Activated CD8-positive, alpha-beta T cell treated with anti-CD3 and anti-CD28 coated beads for 36 hours (primary cell): ENCODE measurements around the gene CMSS1. TPM values are rescaled to one million over a fixed set of nuclear protein-coding genes. Genes with fewer than 3 reads are reported as not detected.

Experiments used
- ATAC-seq: fragments of 200-7000 bp; cut with Tn5 transposase; one replicate; pipeline ENCODE4 v1.10.0; 2021; ENCODE audit warnings: mild to moderate bottlenecking, moderate library complexity
- CTCF ChIA-PET: fragments of 350-600 bp; sonication (Branson Sonifier 250); formaldehyde crosslinking; loops from one replicate; lab custom pipeline; 2021; ENCODE audit warnings: antibody characterized with exemption; lab: Charles Lee
- POLR2A ChIA-PET: fragments of 350-600 bp; sonication (Branson Sonifier 250); formaldehyde crosslinking; loops from one replicate; lab custom pipeline; 2021; ENCODE audit warnings: antibody characterized with exemption; lab: Charles Lee
- DNase-seq: peaks from one replicate; pipeline ENCODE4 v3.0.0-alpha.2; 2020
- H3K27ac Mint-ChIP-seq: one replicate; pipeline ENCODE4 v1.8.0; 2021; ENCODE audit warnings: mild to moderate bottlenecking, mixed read lengths
- H3K27me3 Mint-ChIP-seq: one replicate; pipeline ENCODE4 v1.8.0; 2021; ENCODE audit warnings: mixed read lengths
- H3K36me3 Mint-ChIP-seq: one replicate; pipeline ENCODE4 v1.8.0; 2021; ENCODE audit warnings: low read depth, mixed read lengths
- H3K4me1 Mint-ChIP-seq: one replicate; pipeline ENCODE4 v1.8.0; 2021; ENCODE audit warnings: low read depth, mixed read lengths
- H3K4me3 Mint-ChIP-seq: one replicate; pipeline ENCODE4 v1.8.0; 2021; ENCODE audit warnings: mild to moderate bottlenecking, moderate library complexity, mixed read lengths
- H3K9me3 Mint-ChIP-seq: one replicate; pipeline ENCODE4 v1.8.0; 2021; ENCODE audit warnings: mixed read lengths
- CTCF ChIP-seq: fragments of 200-600 bp; IDR thresholded peaks from one replicate; pipeline ENCODE4 v1.8.0; 2022; ENCODE audit warnings: antibody characterized with exemption, mild to moderate bottlenecking
- intact Hi-C: fragments of 100-400 bp; cut with micrococcal nuclease; formaldehyde crosslinking; loops from one replicate; pipeline ENCODE4 v1.10.0; 2022
- total RNA-seq, 2 experiments: library from RNA; stranded (reverse); gene quantifications; one replicate each; pipeline ENCODE4 v1.2.3, GENCODE V29; 2021

The CMSS1 gene
- total RNA-seq, 2 experiments from 2014 or later: 93.9 to 110 TPM

GRCh38 chr3:100006570-100007271, 189.1 kb downstream of the CMSS1 start:
- H3K36me3 Mint-ChIP-seq: peaks cover 10% of the 10 kb centered on the region
- intact Hi-C loops: no loop called here
- POLR2A ChIA-PET: interaction anchor here (0.6 kb wide), 1 partner anchor 42 kb away, joined by 3 read pairs; no protein-coding TSS in a partner anchor

GRCh38 chr3:100007313-100007712, 189.7 kb downstream of the CMSS1 start:
- ATAC-seq: no peak
- no peak for DNase-seq
- no peak overlapping the region for H3K4me3 Mint-ChIP-seq
- POLR2A ChIA-PET: no interaction called here
- TF ChIP-seq CTCF: no peak
- H3K27me3 Mint-ChIP-seq: no peaks in the 10 kb centered on the region
- peaks cover 17% of the 10 kb centered on the region for H3K4me1 Mint-ChIP-seq
- peaks cover 10% of the 10 kb centered on the region for H3K36me3 Mint-ChIP-seq
- H3K9me3 Mint-ChIP-seq: no peaks in the 10 kb centered on the region
- intact Hi-C loops: no loop called here
- H3K27ac Mint-ChIP-seq: no peak overlapping the region
- CTCF ChIA-PET: interaction anchor here (0.7 to 1.0 kb wide), 3 partner anchors 13 to 170 kb away, joined by 3 read pairs; no protein-coding TSS in a partner anchor

More at GRCh38 chr3:100006570-100007271, 189.1 kb downstream of the CMSS1 start:
- ATAC-seq (no peak), DNase-seq (no peak)
- no peak overlapping the region for H3K4me3 Mint-ChIP-seq
- no peaks in the 10 kb centered on the region for H3K9me3 Mint-ChIP-seq
- H3K27me3 Mint-ChIP-seq: no peaks in the 10 kb centered on the region
- no peak overlapping the region for H3K27ac Mint-ChIP-seq
- CTCF ChIA-PET: interaction anchor here (0.7 to 1.0 kb wide), 4 partner anchors 14 to 170 kb away, joined by 3 read pairs; no protein-coding TSS in a partner anchor
- TF ChIP-seq CTCF: no peak
- H3K4me1 Mint-ChIP-seq: peaks cover 17% of the 10 kb centered on the region

- peaks cover 10% of the 10 kb centered on the region for H3K36me3 Mint-ChIP-seq
- no peaks in the 10 kb centered on the region for H3K27me3 Mint-ChIP-seq
- H3K4me3 Mint-ChIP-seq: no peak overlapping the region
- no peak overlapping the region for H3K27ac Mint-ChIP-seq
- ChIA-PET CTCF (interaction anchor here (1.0 kb wide), 1 partner anchor 12 kb away, joined by 3 read pairs; no protein-coding TSS in a partner anchor), POLR2A (no interaction called here)
- DNase-seq: no peak
- H3K4me1 Mint-ChIP-seq: peaks cover 12% of the 10 kb centered on the region
- no peak for TF ChIP-seq CTCF
- no peaks in the 10 kb centered on the region for H3K9me3 Mint-ChIP-seq
- no peak for ATAC-seq
- intact Hi-C loops: no loop called here
These were observed 190.5 kb downstream of the CMSS1 start for GRCh38 chr3:100008081-100008698.

GRCh38 chr3:100009276-100010086, 191.8 kb downstream of the CMSS1 start:
- no peak overlapping the region for H3K27ac Mint-ChIP-seq
- H3K4me3 Mint-ChIP-seq: no peak overlapping the region
- POLR2A ChIA-PET: no interaction called here

More at GRCh38 chr3:100009276-100010086, 191.8 kb downstream of the CMSS1 start:
- TF ChIP-seq CTCF: no peak
- Mint-ChIP-seq H3K36me3 (peaks cover 11% of the 10 kb centered on the region), H3K27me3 (no peaks in the 10 kb centered on the region), H3K4me1 (peaks cover 10% of the 10 kb centered on the region), H3K9me3 (no peaks in the 10 kb centered on the region)
- DNase-seq (no peak), ATAC-seq (no peak)
- CTCF ChIA-PET: interaction anchor here (1.5 kb wide), 1 partner anchor 12 kb away, joined by 5 read pairs; no protein-coding TSS in a partner anchor
- intact Hi-C loops: no loop called here
